GM20431 (cell line): ENCODE results near the gene CHD8.
"Not testable (repeated sequence)": the region's sequence is repeated elsewhere in the genome, so short reads cannot be mapped to it uniquely, and the experiment has no call there.

Experiments
- in situ Hi-C: fragments of 300-500 bp; cut with MseI, MboI; formaldehyde crosslinking; loops from one replicate; pipeline ENCODE4 v1.15.0; 2020; ENCODE audit warnings: low sequenced_read_pairs; ENCODE audit not compliant: unreplicated experiment

The CHD8 gene

GRCh38 chr14:21379338-21379737 lies 76.6 kb downstream of the CHD8 start:
- in situ Hi-C loops = no loop called here

GRCh38 chr14:21373980-21374379 lies 81.9 kb downstream of the CHD8 start:
- in situ Hi-C loops = no loop called here

GRCh38 chr14:21372814-21373213 lies 83.1 kb downstream of the CHD8 start:
- in situ Hi-C loops = not testable (repeated sequence)

- in situ Hi-C loops = no loop called here
These were observed 85.8 kb downstream of the CHD8 start for GRCh38 chr14:21369949-21370679.

GRCh38 chr14:21367582-21368144 lies 88.3 kb downstream of the CHD8 start:
- in situ Hi-C loops = no loop called here

DNA sequence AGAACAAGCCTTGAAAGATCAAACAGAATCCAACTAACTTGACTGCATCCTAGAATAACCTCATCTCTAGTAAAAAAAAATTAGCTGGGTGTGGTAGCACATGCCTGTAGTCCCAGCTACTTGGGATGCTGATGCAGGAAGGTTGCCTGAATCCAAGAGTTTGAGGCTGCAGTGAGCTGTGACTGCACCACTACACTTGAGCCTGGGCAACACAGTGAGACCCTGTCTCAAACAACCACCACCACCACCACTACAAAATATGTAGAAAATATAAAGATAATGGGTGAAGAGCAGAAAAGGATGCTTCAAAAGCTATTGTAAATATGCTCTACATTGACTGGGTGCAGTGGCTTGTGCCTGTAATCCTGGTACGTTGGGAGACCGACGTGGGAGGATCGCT lies 99.4 kb downstream of the CHD8 start:
- in situ Hi-C loops = no loop called here

GRCh38 chr14:21352587-21352986 lies 103.3 kb downstream of the CHD8 start:
- in situ Hi-C loops = no loop called here

DNA sequence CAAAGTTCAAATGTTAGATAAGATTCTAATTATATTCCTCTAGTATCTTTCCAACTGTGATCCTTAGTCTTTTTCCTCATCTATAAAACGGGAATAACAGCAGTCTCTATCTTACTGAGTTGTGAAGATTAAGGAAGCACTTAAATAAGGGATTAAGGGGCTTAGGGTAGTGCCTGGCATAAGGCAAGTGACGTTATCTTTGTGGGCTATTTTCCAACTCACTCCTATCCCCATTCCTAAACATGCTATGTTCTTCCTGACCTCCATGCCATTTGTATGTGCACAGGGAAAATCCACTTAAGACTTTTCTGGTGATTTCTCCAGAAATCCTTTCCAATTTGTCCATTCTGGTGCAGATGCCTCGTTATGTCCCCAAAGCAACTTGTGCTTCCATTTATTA lies 105.4 kb downstream of the CHD8 start:
- in situ Hi-C loops = no loop called here

GRCh38 chr14:21347201-21347600 lies 108.7 kb downstream of the CHD8 start:
- in situ Hi-C loops = no loop called here

DNA sequence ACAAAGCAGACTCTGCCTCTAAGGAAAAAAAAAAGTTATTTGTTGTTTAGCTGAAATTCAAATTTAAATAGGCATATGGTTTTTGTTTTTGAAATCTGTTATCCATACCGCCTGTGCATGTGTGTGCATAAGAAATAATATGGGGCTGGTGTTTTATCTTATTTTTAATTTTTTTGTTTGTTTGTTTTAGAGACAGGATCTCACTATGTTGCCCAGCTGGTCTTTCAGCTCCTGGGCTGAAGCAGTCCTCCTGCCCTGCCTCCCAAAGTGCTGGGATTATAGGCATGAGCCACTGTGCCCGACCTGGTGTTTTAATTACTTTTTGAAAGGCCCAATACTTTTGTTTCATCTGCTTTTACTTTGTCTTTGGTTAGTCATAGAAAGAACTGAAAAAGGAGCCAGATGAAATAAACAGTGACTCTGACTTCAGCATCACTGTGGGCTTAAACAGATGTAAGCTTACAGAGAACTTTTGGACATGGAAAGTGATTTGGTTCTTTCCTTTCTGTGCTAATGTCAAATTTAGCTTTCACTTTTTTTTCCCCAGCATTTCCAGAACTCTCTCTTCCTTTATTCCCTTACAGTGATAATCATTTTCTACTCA lies 109.3 kb downstream of the CHD8 start:
- in situ Hi-C loops = no loop called here

- in situ Hi-C loops = no loop called here
These were observed 112.7 kb downstream of the CHD8 start for GRCh38 chr14:21343035-21343794.
